KG1 (cell line): Measurements from ENCODE around the gene DRD3.

ENCODE experiments used
- DNase-seq: peaks from one replicate; lab custom pipeline; 2025; lab: John Stamatoyannopoulos, UW

The DRD3 gene

GRCh38 chr3:114178770-114179368 lies at the start of gene DRD3:
Gene DRD3 (minus strand): TSS chr3:114179052. CDS start chr3:114171992, 7,060 bp downstream.
- DNase-seq = no peak

GRCh38 chr3:114227076-114227475 lies 48.2 kb upstream of the DRD3 start:
- DNase-seq = no peak

- DNase-seq = no peak
These were observed 47.5 kb upstream of the DRD3 start for GRCh38 chr3:114226313-114226712.

- DNase-seq = no peak
These were observed 44.3 kb upstream of the DRD3 start for GRCh38 chr3:114223143-114223542.

GRCh38 chr3:114221881-114222264 lies 43.0 kb upstream of the DRD3 start:
- no peak for DNase-seq

- DNase-seq = no peak
These were observed 42.5 kb upstream of the DRD3 start for GRCh38 chr3:114221165-114221880.

GRCh38 chr3:114219741-114220140 lies 40.9 kb upstream of the DRD3 start:
- no peak for DNase-seq

- no peak for DNase-seq
These were observed 39.8 kb upstream of the DRD3 start for GRCh38 chr3:114218578-114219185.

- no peak for DNase-seq
These were observed 39.2 kb upstream of the DRD3 start for GRCh38 chr3:114218006-114218405.

GRCh38 chr3:114217266-114217665 lies 38.4 kb upstream of the DRD3 start:
- DNase-seq = no peak

- DNase-seq = no peak
These were observed 37.5 kb upstream of the DRD3 start for GRCh38 chr3:114216186-114216970.

GRCh38 chr3:114214542-114215341 lies 35.9 kb upstream of the DRD3 start:
- DNase-seq = no peak

- peak; percentile 56 for DNase-seq
These were observed 35.0 kb upstream of the DRD3 start for GRCh38 chr3:114213627-114214541.

- no peak for DNase-seq
These were observed 34.4 kb upstream of the DRD3 start for GRCh38 chr3:114213292-114213626.

GRCh38 chr3:114212646-114213045 lies 33.8 kb upstream of the DRD3 start:
- no peak for DNase-seq

GRCh38 chr3:114207768-114208167 lies 28.9 kb upstream of the DRD3 start:
- no peak for DNase-seq

GRCh38 chr3:114206342-114206741 lies 27.5 kb upstream of the DRD3 start:
- DNase-seq = no peak

- DNase-seq = no peak
These were observed 26.7 kb upstream of the DRD3 start for GRCh38 chr3:114205541-114205940.

- no peak for DNase-seq
These were observed 15.9 kb upstream of the DRD3 start for GRCh38 chr3:114194750-114195149.

GRCh38 chr3:114192136-114192535 lies 13.3 kb upstream of the DRD3 start:
- no peak for DNase-seq

GRCh38 chr3:114186501-114186900 lies 7.6 kb upstream of the DRD3 start:
- DNase-seq = no peak
